ENCODE results near the gene STXBP4. TPM values are rescaled to one million over a fixed set of nuclear protein-coding genes. Genes with fewer than 3 reads are reported as not detected.
A peak's percentile ranks its signal among the peaks of the same experiment; 100 is the strongest.

The STXBP4 gene
- 3.7 and 3.8 TPM in 2 replicates for total RNA-seq

GRCh38 chr17:54968262-54968987 lies at the start of gene STXBP4, which contains the start of gene COX11:
TSS of gene STXBP4 (plus strand) at chr17:54968765. CDS start at chr17:54986220, 17,455 bp downstream.
TSS of gene COX11 (minus strand) at chr17:54968654. CDS start at chr17:54968646, 8 bp downstream.
- peak; percentile 95 to 98 for DNase-seq (ENCODE audit: low read depth in 2 of 2)

GRCh38 chr17:54919425-54919824 lies 49.1 kb upstream of the STXBP4 start:
- no peak for DNase-seq (ENCODE audit: low read depth in 2 of 2)

- DNase-seq (ENCODE audit: low read depth in 2 of 2): no peak
Measured at GRCh38 chr17:54920819-54921218, 47.7 kb upstream of the STXBP4 start.

- DNase-seq (ENCODE audit: low read depth in 2 of 2): no peak
Measured at GRCh38 chr17:54924405-54924804, 44.2 kb upstream of the STXBP4 start.

- no peak for DNase-seq (ENCODE audit: low read depth in 2 of 2)
Measured at GRCh38 chr17:54927525-54927924, 41.0 kb upstream of the STXBP4 start.

- DNase-seq (ENCODE audit: low read depth in 2 of 2): no peak
Measured at GRCh38 chr17:54932711-54933110, 35.9 kb upstream of the STXBP4 start.

- DNase-seq (ENCODE audit: low read depth in 2 of 2): no peak
Measured at GRCh38 chr17:54933921-54934320, 34.6 kb upstream of the STXBP4 start.

- DNase-seq (ENCODE audit: low read depth in 2 of 2): no peak
Measured at GRCh38 chr17:54935471-54935870, 33.1 kb upstream of the STXBP4 start.

GRCh38 chr17:54937018-54937417 lies 31.5 kb upstream of the STXBP4 start:
- no peak for DNase-seq (ENCODE audit: low read depth in 2 of 2)

- DNase-seq (ENCODE audit: low read depth in 2 of 2): no peak
Measured at GRCh38 chr17:54937426-54937825, 31.1 kb upstream of the STXBP4 start.

- DNase-seq (ENCODE audit: low read depth in 2 of 2): no peak
Measured at GRCh38 chr17:54941285-54941684, 27.3 kb upstream of the STXBP4 start.

GRCh38 chr17:54944796-54945195 lies 23.8 kb upstream of the STXBP4 start:
- no peak for DNase-seq (ENCODE audit: low read depth in 2 of 2)

GRCh38 chr17:54945231-54945630 lies 23.3 kb upstream of the STXBP4 start:
- DNase-seq (ENCODE audit: low read depth in 2 of 2): no peak

- DNase-seq (ENCODE audit: low read depth in 2 of 2): no peak
Measured at GRCh38 chr17:54945671-54946070, 22.9 kb upstream of the STXBP4 start.

GRCh38 chr17:54947396-54947795 lies 21.2 kb upstream of the STXBP4 start:
- no peak for DNase-seq (ENCODE audit: low read depth in 2 of 2)

GRCh38 chr17:54948380-54948779 lies 20.2 kb upstream of the STXBP4 start:
- DNase-seq (ENCODE audit: low read depth in 2 of 2): peak in 1 of 2 donors; percentile 69

- DNase-seq (ENCODE audit: low read depth in 2 of 2): no peak
Measured at GRCh38 chr17:54950116-54950515, 18.4 kb upstream of the STXBP4 start.

- no peak for DNase-seq (ENCODE audit: low read depth in 2 of 2)
Measured at GRCh38 chr17:54951286-54951685, 17.3 kb upstream of the STXBP4 start.

- no peak for DNase-seq (ENCODE audit: low read depth in 2 of 2)
Measured at GRCh38 chr17:54956791-54957190, 11.8 kb upstream of the STXBP4 start.

- peak in 1 of 2 donors; percentile 3 for DNase-seq (ENCODE audit: low read depth in 2 of 2)
Measured at GRCh38 chr17:54967621-54968261, 824 bp upstream of the STXBP4 start.

- DNase-seq (ENCODE audit: low read depth in 2 of 2): peak; percentile 14 to 55
Measured at GRCh38 chr17:54968988-54969332, 395 bp downstream of the STXBP4 start.

GRCh38 chr17:54969658-54970572 lies 1.4 kb downstream of the STXBP4 start:
- DNase-seq (ENCODE audit: low read depth in 2 of 2): no peak

All from dermis microvascular lymphatic vessel endothelial cell (primary cell).